ENCODE results near the gene ZNF564.
"Not testable (repeated sequence)": the region's sequence is repeated elsewhere in the genome, so short reads cannot be mapped to it uniquely, and the experiment has no call there.

ZNF564 gene

GRCh38 chr19:12551060-12551832 is at the start of gene ZNF564:
Gene ZNF564, minus strand, starts transcription at chr19:12551482. Its CDS starts 150 bp downstream, at chr19:12551332.
- peak; percentile 97 for DNase-seq (ENCODE audit: low spot score)

- no peak for DNase-seq (ENCODE audit: low spot score)
Measured at GRCh38 chr19:12597594-12597993, 46.3 kb upstream of the ZNF564 start.

DNA sequence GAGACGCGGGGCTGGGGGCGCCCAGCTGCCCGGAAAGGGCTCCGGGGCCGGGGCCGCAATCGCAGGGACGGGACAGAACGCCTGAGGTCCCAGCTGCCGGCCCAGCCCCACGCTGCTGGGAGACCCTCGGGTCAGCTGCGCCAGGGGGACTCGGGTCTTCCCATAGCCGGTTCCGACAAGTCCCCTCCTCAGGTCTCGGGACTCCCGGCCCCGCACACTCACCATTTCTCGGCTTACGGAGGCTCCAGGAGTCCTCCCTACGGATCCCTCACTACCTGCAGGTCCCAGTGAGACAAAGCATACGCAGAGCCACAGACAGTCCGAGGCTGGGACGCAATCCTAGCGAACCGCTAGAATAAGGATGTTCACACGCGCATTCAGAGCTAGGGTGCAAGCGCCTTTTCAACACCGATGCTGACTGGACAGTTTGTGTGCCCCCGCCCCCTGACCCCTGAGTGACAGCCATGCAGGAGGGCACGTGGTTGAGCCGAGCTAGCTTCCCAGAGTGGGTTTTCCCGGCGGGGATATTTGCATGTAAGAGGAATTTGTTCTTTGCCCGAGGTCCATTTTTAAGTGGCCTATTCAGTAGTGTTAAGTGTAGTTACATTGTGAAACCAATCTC is 45.8 kb upstream of the ZNF564 start:
- DNase-seq (ENCODE audit: low spot score): peak; percentile 47

DNA sequence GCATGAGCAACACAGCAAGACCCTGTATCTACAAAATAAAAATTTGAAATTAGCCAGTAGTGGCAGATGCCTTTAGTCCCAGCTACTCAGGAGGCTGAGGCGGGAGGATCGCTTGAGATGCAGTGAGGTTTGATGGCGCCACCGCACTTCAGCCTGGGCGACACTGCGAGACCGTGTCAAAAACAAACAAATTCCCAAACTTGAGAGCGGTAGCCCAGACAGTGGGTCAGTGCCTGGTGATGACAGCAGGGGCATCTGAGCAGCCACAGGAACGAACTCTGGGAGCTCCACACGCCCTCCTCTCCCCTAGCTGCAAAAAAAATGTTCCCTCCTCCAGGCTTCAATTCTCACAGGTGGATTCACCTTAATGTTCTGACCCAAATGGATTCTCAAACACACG is 45.2 kb upstream of the ZNF564 start:
- DNase-seq (ENCODE audit: low spot score): peak; percentile 26

DNA sequence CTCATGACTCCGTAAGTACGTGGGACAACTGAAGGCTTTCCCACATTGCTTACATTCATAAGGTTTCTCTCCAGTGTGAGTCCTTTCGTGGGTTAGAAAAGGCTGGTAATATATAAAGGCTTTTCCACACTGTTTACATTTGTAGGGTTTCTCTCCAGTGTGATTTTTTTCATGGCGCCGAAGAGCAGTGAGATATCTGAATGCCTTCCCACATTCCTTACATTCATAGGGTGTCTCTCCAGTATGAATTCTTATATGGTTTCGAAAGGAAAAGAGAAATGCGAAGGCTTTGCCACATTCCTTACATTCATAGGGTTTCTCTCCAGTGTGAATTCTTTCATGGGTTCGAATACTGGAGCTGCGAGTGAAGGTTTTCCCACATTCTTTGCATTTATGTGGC is 29.8 kb upstream of the ZNF564 start:
- no peak for DNase-seq (ENCODE audit: low spot score)

DNA sequence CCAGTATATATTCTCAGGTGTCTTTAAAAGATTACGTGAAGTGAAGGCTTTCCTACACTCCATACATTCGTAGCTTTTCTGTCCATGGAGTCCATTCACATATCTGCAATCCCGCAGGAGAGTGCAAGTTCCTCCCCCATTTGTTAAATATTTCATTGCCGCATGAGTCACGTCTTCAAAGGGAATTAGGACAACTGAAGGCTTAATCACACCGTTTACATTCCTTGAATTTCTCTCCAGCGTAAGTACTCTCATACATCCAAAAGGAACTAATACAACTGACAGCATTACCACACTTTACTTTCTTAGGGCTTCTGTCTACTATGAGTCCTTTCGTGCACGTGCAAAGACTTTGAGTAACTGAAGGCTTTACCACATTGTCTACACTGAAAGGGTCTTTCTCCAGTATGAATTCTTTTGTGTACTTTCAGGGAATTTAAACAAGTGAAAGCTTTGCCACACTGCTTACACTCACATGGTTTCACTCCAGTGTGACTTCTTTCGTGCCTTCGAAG is 29.0 kb upstream of the ZNF564 start:
- no peak for DNase-seq (ENCODE audit: low spot score)

GRCh38 chr19:12578641-12579040 is 27.4 kb upstream of the ZNF564 start:
- DNase-seq (ENCODE audit: low spot score): no peak

DNA sequence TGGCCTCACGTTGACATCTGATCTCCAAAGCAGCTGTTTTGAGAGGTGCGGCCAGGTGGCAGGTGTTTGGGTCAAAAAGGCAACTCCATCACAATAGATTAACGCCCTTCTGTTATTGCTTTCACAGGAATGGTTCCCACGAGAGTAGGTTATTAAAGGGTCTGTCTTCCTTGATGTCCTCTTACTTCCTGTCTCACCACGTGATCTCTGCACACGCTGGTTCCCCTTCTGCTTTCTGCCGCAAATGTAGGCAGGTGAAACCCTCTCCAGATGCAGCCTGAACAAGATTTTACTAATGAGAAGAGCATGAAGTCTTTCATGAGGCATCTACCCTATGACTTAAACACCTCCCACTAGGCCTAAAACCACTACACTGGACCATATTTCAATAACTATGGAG is 22.8 kb upstream of the ZNF564 start:
- DNase-seq (ENCODE audit: low spot score): no peak

- no peak for DNase-seq (ENCODE audit: low spot score)
Measured at GRCh38 chr19:12567951-12568350, 16.7 kb upstream of the ZNF564 start.

- not testable (repeated sequence) for DNase-seq (ENCODE audit: low spot score)
Measured at GRCh38 chr19:12566380-12566779, 15.1 kb upstream of the ZNF564 start.

- DNase-seq (ENCODE audit: low spot score): peak; percentile 78
Measured at GRCh38 chr19:12564016-12564664, 12.9 kb upstream of the ZNF564 start.

- DNase-seq (ENCODE audit: low spot score): no peak
Measured at GRCh38 chr19:12555456-12555930, 4.2 kb upstream of the ZNF564 start.

- DNase-seq (ENCODE audit: low spot score): no peak
Measured at GRCh38 chr19:12546903-12547302, 4.4 kb downstream of the ZNF564 start.

- no peak for DNase-seq (ENCODE audit: low spot score)
Measured at GRCh38 chr19:12546068-12546467, 5.2 kb downstream of the ZNF564 start.

DNA sequence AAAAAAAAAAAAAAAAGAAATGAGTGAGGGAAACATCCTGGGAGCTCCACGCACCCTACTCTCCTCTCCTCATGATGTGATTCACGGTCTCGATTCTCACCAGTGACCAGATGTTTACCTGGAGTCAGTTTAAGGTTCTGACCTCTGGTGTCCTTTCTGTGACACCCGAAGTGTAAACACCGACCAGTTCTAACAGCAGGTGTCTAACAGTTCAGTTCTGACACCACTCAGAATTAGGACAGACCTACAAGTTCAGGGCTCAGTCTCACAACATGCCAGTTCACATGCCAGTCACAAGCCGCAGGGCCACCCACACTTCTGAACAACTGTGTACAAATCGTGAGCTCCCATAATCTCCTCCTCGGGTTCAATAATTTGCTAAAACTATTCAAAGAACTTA is 6.0 kb downstream of the ZNF564 start:
- no peak for DNase-seq (ENCODE audit: low spot score)

DNA sequence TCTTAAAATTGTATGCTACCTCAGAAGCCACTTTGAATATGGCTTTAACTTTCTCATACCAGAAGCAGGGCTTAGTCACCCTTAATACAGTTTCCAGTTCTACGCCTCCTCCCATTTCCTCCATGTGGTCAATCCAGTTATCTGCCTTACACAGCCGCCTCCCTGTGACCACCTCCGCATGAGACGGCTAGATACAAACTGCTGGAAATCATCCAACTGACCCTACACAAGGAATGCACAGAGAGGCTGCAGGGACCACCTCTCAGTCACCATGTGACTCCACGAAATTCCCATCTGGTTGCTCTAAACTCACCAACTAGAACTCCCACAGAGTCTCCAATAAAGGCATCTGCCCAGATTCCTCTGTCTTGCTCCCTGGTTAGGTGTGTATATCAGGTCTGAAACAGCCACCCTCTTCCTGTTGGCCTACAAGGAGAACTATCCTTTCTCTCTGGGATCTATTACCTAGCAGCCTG is 6.8 kb downstream of the ZNF564 start:
- DNase-seq (ENCODE audit: low spot score): no peak

GRCh38 chr19:12543855-12544254 is 7.4 kb downstream of the ZNF564 start:
- DNase-seq (ENCODE audit: low spot score): no peak

DNA sequence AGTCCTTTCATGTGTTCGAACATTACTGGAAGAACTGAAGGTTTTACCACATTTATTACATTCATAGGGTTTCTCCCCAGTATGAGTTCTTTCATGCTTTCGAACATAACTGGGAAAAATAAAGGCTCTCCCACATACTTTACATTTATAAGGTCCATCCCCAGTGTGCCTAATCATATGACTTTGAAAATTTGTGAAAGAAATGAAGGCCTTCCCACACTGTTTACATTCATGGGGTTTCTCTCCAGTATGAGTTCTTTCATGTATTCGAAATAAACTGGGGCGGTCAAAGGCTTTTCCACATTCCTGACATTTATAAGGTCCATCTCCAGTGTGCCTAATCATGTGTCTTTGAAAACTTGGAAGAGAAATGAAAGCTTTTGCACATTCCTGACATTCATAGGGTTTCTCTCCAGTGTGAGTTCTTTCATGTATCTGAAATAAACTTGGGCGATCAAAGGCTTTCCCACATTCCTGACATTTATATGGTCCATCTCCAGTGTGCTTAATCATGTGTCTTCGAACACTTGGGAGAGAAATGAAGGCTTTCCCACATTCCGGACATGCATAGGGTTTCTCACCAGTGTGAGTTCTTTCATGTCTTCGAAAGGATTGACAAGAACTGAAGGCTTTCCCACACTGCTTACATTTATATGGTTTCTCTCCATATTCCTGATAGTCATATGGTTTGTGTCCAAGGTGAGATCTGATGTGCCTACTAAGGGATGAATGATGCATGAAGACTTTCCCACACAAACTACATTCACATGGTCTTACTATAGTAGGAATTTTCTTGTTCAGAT is 24.0 kb downstream of the ZNF564 start:
- DNase-seq (ENCODE audit: low spot score): no peak

GRCh38 chr19:12526542-12526941 is 24.7 kb downstream of the ZNF564 start:
- DNase-seq (ENCODE audit: low spot score): no peak

DNA sequence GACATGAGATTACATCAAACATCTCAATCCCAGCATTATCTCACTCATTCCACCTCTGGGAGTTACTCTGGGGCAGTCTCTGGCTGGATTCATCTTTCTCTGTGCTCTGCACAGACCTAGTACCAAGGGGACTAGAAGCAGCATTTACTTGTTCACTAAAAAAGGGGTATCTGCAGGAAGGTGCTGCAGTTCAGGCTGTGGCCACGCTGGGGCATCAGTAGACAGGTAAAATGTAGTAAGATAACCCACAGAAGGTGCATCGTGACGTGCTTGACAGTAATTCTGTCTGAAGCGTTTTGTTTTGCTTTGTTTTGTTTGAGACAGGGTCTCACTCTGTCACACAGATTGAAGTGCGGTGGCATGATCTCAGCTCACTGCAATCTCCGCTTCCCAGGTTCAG is 29.3 kb downstream of the ZNF564 start:
- no peak for DNase-seq (ENCODE audit: low spot score)

DNA sequence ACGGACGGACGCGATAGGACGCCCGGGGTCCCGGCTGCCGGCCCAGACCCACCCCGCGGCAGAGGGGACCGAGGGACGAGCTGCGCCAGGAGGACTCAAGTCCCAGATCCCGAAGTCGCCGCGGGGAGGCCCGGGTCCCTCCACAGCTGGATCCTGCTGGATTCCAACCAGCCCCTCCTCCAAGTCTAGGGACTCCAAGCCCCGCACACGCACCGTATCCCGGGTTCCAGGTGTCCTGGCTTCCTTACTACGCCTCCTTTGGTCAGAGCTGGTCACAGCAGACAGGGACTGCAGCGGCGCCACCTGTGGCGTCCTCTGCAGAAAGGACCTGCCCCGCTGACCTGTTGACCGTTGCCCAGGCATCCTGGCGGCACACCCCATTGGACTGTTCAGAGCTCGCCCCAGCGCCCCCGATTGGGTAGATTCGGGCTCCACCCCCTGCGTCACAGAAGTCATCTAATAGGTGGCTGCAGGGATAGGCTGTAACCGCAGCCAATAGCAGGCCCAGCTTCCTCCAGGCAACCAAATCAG is 37.7 kb downstream of the ZNF564 start:
- DNase-seq (ENCODE audit: low spot score): no peak

DNA sequence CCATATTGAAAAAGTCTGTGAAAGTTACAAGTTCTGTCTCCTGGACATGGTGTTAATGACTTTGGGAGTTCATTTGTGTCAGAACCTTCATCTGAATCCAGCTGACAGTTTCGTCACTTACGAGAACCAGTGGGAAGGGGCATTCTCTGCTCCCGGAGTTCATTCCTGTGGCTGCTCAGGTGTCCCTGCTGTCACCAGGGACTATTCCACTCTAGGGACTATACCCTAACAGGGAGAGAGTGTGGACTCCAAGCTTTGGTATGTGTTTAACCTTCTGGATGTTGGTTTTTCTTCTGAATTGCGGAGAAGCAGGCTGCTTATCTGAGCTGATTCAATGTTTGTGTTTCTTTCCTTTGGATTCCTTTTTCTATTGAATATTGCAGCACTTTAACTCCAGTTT is 54.2 kb downstream of the ZNF564 start:
- no peak for DNase-seq (ENCODE audit: low spot score)
